HPDE6-E6E7 (cell line): ENCODE measurements around the gene CCDC169.
"Not testable (repeated sequence)": the region's sequence is repeated elsewhere in the genome, so short reads cannot be mapped to it uniquely, and the experiment has no call there.

Source experiments
- DNase-seq: peaks from one replicate; pipeline ENCODE4 v3.0.0; 2011; ENCODE audit warnings: missing footprints; ENCODE audit errors: extremely low spot score

Gene CCDC169

GRCh38 chr13:36313047-36313969 lies 15.7 kb upstream of the CCDC169 start:
- no peak for DNase-seq

GRCh38 chr13:36310417-36311108 lies 12.9 kb upstream of the CCDC169 start:
- DNase-seq: no peak

GRCh38 chr13:36302289-36302688 lies 4.7 kb upstream of the CCDC169 start:
- no peak for DNase-seq

- DNase-seq: not testable (repeated sequence)
These were observed 1.9 kb upstream of the CCDC169 start for GRCh38 chr13:36299469-36299868.

GRCh38 chr13:36298535-36299068 lies 988 bp upstream of the CCDC169 start:
- no peak for DNase-seq

GRCh38 chr13:36294096-36294495 lies 3.5 kb downstream of the CCDC169 start:
- no peak for DNase-seq

- no peak for DNase-seq
These were observed 4.1 kb downstream of the CCDC169 start for GRCh38 chr13:36293497-36293896.

GRCh38 chr13:36288794-36289391 lies 8.7 kb downstream of the CCDC169 start:
- DNase-seq: no peak

GRCh38 chr13:36286006-36286405 lies 11.6 kb downstream of the CCDC169 start:
- DNase-seq: no peak

GRCh38 chr13:36282821-36283432 lies 14.7 kb downstream of the CCDC169 start:
- DNase-seq: no peak

- DNase-seq: no peak
These were observed 22.2 kb downstream of the CCDC169 start for GRCh38 chr13:36275190-36276002.

- no peak for DNase-seq
These were observed 24.2 kb downstream of the CCDC169 start for GRCh38 chr13:36273431-36273830.

GRCh38 chr13:36261976-36262375 lies 35.6 kb downstream of the CCDC169 start:
- DNase-seq: no peak

- DNase-seq: no peak
These were observed 36.6 kb downstream of the CCDC169 start for GRCh38 chr13:36261011-36261410.

GRCh38 chr13:36259361-36260137 lies 38.1 kb downstream of the CCDC169 start:
- no peak for DNase-seq

GRCh38 chr13:36258831-36259230 lies 38.8 kb downstream of the CCDC169 start:
- DNase-seq: no peak

GRCh38 chr13:36251526-36251925 lies 46.1 kb downstream of the CCDC169 start:
- DNase-seq: no peak

GRCh38 chr13:36251017-36251416 lies 46.6 kb downstream of the CCDC169 start:
- DNase-seq: no peak

GRCh38 chr13:36248700-36249099 lies 48.9 kb downstream of the CCDC169 start:
- no peak for DNase-seq

GRCh38 chr13:36244990-36245389 lies 52.6 kb downstream of the CCDC169 start:
- DNase-seq: no peak
